ENCODE results near the gene ATP5ME.
"Not testable (repeated sequence)": the region's sequence is repeated elsewhere in the genome, so short reads cannot be mapped to it uniquely, and the experiment has no call there.

Gene ATP5ME

GRCh38 chr4:635851-636627, 38.0 kb downstream of the ATP5ME start:
- DNase-seq (ENCODE audit: low read depth, low spot score) = no peak

GRCh38 chr4:635066-635835, 38.8 kb downstream of the ATP5ME start:
- DNase-seq (ENCODE audit: low read depth, low spot score) = not testable (repeated sequence)

DNA sequence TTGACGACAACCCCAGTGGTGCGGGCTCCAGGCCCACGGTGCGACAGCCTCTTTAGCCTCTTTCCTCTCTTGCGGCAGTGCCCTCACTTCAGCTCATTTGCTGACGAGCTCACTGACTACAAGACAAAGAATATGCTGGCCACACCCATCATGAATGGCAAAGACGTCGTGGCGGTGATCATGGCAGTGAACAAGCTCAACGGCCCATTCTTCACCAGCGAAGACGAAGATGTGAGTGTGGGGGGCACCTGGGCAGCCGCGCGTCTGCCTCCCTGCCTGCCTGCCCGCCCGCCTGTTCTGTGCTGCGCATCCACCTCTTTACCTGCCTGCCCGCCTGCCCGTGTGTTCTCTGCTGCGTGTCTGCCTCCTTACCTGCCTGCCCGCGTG, 39.5 kb downstream of the ATP5ME start:
- no peak for DNase-seq (ENCODE audit: low read depth, low spot score)

- DNase-seq (ENCODE audit: low read depth, low spot score) = no peak
Observed at GRCh38 chr4:633976-634598, 40.0 kb downstream of the ATP5ME start.

DNA sequence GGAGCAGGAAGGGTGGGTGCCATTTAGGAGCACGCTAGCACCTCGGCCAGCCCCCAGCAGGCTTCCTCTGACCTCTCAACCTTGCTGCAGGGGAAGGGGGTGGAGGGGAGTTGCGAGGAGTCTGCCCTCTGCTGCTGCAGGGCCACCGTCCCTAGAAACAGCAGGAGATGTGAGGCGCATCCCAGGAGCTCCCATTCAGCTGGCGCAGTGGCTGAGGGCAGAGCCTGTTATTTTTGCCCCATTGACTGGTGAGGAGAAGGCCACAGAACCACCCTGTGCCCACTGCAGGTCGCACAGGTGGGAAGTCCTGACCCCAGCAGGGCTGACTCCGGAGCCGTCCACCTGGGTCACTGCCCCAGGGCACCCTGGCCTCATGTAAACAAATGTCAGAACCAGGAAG, 40.7 kb downstream of the ATP5ME start:
- no peak for DNase-seq (ENCODE audit: low read depth, low spot score)

DNA sequence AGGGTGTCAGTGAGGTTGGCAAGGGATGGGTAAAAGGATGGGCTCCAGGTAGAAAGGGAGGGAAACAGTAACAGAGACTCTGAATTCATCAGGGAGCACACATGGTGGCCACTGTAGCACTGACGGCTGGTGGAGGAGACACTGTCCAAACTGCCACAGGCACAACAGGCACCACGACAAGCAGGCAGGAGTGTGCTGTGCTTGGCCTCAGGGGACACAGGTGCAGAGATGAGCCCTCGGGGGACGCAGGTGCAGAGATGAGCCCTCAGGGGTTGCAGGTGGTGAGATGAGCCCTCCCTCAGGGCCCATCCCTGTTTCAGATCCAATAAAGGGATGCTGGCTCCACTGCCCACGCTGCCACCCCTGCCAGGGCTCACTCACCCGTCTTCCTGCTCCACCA, 41.1 kb downstream of the ATP5ME start:
- DNase-seq (ENCODE audit: low read depth, low spot score) = no peak

- no peak for DNase-seq (ENCODE audit: low read depth, low spot score)
Observed at GRCh38 chr4:632196-632790, 41.8 kb downstream of the ATP5ME start.

GRCh38 chr4:630656-631055, 43.4 kb downstream of the ATP5ME start:
- no peak for DNase-seq (ENCODE audit: low read depth, low spot score)

GRCh38 chr4:629915-630641, 44.0 kb downstream of the ATP5ME start:
- DNase-seq (ENCODE audit: low read depth, low spot score) = no peak

DNA sequence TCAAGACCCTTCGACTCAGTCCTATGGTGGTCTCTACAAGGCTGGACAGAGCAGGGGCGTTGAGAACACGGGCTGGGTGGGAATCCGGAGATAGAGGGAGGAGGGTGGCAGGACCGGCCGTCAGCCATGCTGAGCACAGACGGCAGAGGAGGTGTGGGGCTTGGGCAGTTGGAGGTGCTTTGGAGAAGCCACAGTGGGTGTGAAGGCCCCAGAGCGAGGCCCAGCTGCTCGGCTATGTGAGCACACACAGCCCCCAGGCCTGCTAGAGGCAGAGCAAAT, 44.5 kb downstream of the ATP5ME start:
- no peak for DNase-seq (ENCODE audit: low read depth, low spot score)

- no peak for DNase-seq (ENCODE audit: low read depth, low spot score)
Observed at GRCh38 chr4:628821-629635, 45.0 kb downstream of the ATP5ME start.

DNA sequence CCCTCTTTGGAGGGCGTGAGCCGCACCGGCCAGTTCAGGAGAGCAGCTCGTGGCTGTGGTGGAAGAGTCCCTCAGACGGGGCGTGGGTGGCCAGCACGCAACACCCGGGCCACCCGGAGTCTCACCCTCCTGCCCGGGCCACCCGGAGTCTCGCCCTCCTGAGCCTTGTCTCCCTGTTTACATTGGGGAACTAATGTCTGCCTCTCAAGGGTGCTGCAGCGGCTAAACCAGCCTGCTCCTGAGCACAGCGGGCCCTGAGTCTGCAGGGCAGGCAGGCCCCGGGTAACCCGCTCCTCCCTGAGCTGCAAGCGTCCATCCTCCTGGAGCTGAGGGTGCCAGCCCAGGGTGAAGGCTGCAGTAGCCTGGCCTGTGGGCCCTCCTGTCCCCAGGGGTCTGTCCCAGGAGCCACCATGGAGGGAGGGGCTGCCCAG, 45.8 kb downstream of the ATP5ME start:
- no peak for DNase-seq (ENCODE audit: low read depth, low spot score)

DNA sequence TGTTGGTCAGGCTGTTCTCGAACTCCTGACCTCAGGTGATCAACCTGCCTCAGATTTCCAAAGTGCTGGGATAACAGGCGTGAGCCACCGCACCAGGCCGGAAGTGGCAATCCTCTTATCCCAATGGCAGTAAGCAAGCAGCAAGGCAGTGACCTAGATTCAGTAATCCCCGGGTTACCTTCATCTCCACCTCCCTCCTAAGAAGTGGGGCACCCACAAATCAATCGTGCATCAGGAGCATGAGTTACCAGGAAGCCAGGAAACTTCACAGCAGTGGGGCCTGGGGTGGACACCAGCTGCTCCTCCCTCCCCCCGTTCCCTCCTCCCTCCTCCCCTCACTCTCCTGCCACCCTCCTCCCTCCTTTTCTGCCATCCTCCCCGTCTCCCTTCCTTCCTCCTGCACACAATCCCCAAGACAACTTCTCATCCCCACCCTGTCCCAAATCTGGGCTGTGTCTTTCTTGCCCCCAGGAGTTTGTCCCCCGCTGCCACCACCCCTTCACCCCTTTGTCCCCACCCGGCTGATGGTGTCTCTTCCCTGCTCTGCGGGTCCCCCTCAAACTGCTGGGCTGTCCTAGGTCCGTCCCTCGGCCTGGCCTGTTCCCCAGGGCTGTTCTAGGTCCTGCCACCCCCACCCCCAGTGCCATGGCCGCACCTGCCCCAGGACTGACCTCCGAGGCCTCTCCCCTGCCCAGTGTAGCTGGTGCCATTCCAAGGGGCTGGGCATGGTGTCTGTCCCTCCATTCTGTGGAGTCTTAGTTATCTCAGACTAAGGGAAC, 46.5 kb downstream of the ATP5ME start:
- DNase-seq (ENCODE audit: low read depth, low spot score) = no peak

DNA sequence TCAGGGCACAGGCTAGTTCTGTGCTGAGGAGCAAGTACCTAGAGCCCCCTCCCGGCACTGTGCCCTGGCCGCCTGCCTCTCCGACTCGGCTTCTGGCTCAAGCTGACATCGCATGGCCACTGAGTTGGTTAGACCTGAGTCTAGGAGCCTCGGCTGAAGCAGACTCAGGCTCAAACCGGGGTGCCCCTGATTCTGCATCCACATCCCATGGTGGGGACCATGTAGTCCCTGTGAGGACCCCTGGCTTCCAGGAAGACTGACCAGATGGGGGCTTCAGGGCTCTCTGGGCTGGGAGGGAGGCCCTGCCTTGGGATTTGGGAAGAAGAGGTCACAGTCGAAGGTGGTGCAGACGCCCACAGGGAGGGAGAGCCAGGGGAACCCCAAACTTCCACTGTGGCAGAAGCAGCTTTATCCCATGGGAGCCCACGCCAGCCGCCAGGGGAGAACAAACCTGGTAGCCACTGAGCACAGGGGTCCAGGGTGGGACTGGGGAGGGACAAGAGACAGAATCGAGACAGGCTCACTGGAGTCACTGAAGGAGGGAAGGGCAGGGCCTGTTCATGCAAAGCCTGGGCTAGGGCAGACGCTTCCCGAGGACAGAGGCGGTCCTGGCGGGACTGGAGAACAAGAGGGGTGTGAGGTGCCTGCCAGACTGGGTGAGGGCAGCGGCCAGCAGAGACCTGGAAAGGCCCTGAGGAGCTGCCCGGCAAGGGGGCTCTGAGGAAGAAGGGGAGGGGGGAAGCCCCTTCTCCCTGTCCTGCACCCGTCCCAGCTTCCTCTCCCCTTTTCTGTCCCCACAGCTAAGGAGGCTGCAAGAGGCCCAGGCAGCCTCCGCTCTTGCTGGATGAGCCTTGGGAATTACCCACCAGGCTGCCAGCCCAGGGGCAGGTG, 47.6 kb downstream of the ATP5ME start:
- DNase-seq (ENCODE audit: low read depth, low spot score) = no peak

- no peak for DNase-seq (ENCODE audit: low read depth, low spot score)
Observed at GRCh38 chr4:625631-626161, 48.4 kb downstream of the ATP5ME start.

GRCh38 chr4:624705-625590, 49.1 kb downstream of the ATP5ME start, which contains the start of gene PDE6B:
Gene PDE6B, plus strand, starts transcription at chr4:625573. Its CDS starts 54 bp downstream, at chr4:625627.
- no peak for DNase-seq (ENCODE audit: low read depth, low spot score)

DNA sequence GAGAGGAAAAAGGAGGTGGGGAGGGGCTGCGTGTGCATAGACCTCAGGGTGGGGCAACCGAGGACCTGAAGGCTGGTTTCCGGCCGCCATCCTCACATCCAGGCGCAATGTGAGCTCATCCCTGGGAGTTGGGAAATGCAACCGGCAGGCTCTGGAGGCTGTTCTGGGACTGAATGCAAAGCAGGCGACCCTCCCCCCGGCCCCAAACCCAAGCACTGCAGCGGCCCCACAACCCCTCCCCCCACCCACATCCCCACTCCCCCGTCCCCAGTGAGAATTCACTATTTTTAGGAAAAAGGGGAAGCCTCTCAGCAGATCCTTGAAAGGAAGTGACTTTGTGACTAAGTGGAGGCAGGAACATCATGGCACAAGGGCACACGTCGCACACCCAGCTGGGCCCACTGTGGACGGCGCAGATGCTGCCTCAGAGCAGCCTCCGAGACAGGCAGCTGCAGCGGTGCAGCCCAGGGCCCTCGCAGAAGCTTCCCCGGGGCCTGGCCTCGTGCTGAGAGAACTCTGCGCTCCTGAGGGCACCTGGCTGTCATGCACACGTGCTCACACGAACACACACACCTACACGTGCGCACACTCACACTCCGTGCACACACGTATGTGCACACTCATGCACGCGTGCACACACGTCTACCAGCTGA, 50.0 kb downstream of the ATP5ME start:
- no peak for DNase-seq (ENCODE audit: low read depth, low spot score)
